Nephron progenitor cell (in vitro differentiated cells): ENCODE measurements around the gene ALK.

Source experiments
- DNase-seq: peaks from one replicate; pipeline ENCODE4 v3.0.0; 2021
- H3K27ac Mint-ChIP-seq: 2 replicates; pipeline ENCODE4 v1.8.0; 2021; ENCODE audit warnings: mild to moderate bottlenecking, moderate library complexity, mixed read lengths
- H3K27me3 Mint-ChIP-seq: 2 replicates; pipeline ENCODE4 v1.8.0; 2021; ENCODE audit warnings: mild to moderate bottlenecking, low read depth, mixed read lengths; ENCODE audit not compliant: poor library complexity
- H3K36me3 Mint-ChIP-seq: 2 replicates; pipeline ENCODE4 v1.8.0; 2021; ENCODE audit warnings: low read depth, mixed read lengths
- H3K4me1 Mint-ChIP-seq: 2 replicates; pipeline ENCODE4 v1.8.0; 2021; ENCODE audit warnings: mixed read lengths
- H3K4me3 Mint-ChIP-seq: 2 replicates; pipeline ENCODE4 v1.8.0; 2021; ENCODE audit warnings: mild to moderate bottlenecking, moderate library complexity, mixed read lengths
- H3K9me3 Mint-ChIP-seq: 2 replicates; pipeline ENCODE4 v1.8.0; 2021; ENCODE audit warnings: mild to moderate bottlenecking, moderate library complexity, mixed read lengths
- CTCF ChIP-seq: fragments of 200-600 bp; sonication (generic); IDR thresholded peaks from 2 replicates; pipeline ENCODE4 v1.5.0; 2021; ENCODE audit warnings: antibody characterized with exemption

Gene ALK

GRCh38 chr2:29910465-29910864 is 10.9 kb downstream of the ALK start:
- H3K9me3 Mint-ChIP-seq, result no peaks in the 10 kb centered on the region
- no peak for TF ChIP-seq CTCF
- DNase-seq, result no peak
- no peaks in the 10 kb centered on the region for H3K4me1 Mint-ChIP-seq
- H3K4me3 Mint-ChIP-seq, result no peak overlapping the region
- peaks cover 31% of the 10 kb centered on the region for H3K27me3 Mint-ChIP-seq
- no peak overlapping the region for H3K27ac Mint-ChIP-seq
- H3K36me3 Mint-ChIP-seq, result no peaks in the 10 kb centered on the region

GRCh38 chr2:29902356-29902755 is 19.0 kb downstream of the ALK start:
- Mint-ChIP-seq H3K36me3 (no peaks in the 10 kb centered on the region), H3K27ac (no peak overlapping the region), H3K4me3 (no peak overlapping the region), H3K4me1 (no peaks in the 10 kb centered on the region), H3K9me3 (no peaks in the 10 kb centered on the region), H3K27me3 (peaks cover 33% of the 10 kb centered on the region)
- DNase-seq, result peak; percentile 13
- no peak for TF ChIP-seq CTCF

DNA sequence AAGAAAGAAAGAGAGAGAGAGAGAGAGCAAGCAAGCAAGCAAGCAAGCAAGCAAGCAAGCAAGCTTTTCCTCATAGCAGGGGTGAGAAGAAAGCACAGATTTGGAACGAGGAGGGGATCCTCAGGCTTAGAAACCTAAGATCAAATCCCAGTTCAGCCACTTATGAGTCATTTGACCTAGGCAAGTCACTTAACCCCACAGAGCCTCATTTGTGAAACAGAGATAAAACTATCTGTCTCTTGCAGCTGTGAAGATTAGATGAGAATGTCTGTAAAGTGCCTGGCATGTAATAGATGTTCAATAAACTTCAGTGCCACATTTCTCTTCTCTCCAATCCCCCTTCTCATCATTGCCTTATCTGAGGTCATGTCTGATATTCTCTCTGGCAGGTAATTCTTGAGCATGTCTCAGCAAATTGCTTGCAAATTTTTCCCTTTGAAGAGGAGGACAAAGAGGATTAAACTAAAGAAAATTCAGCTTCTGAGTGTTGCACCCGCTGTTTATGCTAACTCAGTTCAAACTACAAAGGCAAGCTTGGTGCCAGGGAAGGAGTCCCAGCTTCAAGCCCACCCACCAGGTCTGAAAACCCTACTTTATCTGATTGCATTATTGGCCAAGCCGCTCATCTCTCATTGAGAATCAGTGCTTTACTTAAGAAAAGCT is 20.3 kb downstream of the ALK start:
- TF ChIP-seq CTCF, result no peak
- H3K36me3 Mint-ChIP-seq, result no peaks in the 10 kb centered on the region
- no peaks in the 10 kb centered on the region for H3K9me3 Mint-ChIP-seq
- no peak overlapping the region for H3K4me3 Mint-ChIP-seq
- H3K27me3 Mint-ChIP-seq, result peaks cover 37% of the 10 kb centered on the region
- H3K27ac Mint-ChIP-seq, result no peak overlapping the region
- H3K4me1 Mint-ChIP-seq, result no peaks in the 10 kb centered on the region
- DNase-seq, result no peak

- Mint-ChIP-seq H3K27ac (no peak overlapping the region), H3K9me3 (no peaks in the 10 kb centered on the region), H3K27me3 (peaks cover 41% of the 10 kb centered on the region), H3K4me1 (no peaks in the 10 kb centered on the region), H3K36me3 (no peaks in the 10 kb centered on the region), H3K4me3 (no peak overlapping the region)
- no peak for DNase-seq
- no peak for TF ChIP-seq CTCF
These were observed 22.4 kb downstream of the ALK start for GRCh38 chr2:29898999-29899398.

DNA sequence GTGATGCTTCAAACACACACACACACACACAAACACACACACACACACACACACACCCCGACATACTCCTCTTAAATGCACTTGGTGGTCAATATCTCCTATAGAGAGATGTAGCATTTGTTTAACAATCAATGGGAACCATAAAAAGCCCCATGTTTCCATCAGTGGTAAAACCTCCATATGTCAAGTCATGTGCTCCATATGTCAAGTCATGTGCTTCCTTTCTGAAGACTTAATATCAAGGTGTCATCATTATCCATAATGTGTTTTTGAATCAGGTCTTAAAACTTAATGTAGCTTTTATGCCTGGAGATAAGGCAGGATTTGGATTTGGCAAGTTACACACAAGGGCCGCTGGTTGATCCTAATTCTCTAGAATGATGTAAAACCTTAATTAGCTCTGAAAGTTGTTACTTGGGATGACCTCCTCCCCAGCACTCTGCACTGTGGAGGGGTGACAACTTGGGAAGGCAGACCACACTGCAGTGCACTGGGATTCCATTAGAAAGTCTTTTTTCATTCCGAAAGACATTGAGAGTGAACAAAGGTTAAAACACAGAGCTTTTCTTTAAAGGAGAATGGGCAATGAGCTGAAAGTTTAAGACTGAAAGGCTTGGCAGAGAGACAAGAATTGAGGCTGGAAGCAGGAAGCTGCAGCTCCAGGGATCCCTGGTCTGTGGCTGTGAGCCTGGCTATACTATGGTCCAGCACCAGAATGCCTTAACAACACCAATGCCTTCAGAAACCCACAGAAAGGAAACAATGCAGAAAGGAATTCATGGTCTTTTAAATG is 26.4 kb downstream of the ALK start:
- H3K36me3 Mint-ChIP-seq, result no peaks in the 10 kb centered on the region
- TF ChIP-seq CTCF, result no peak
- no peaks in the 10 kb centered on the region for H3K9me3 Mint-ChIP-seq
- peaks cover 39% of the 10 kb centered on the region for H3K27me3 Mint-ChIP-seq
- H3K4me1 Mint-ChIP-seq, result peaks cover 8% of the 10 kb centered on the region
- no peak overlapping the region for H3K4me3 Mint-ChIP-seq
- no peak overlapping the region for H3K27ac Mint-ChIP-seq
- no peak for DNase-seq
